Mesenchymal stem cell (in vitro differentiated cells and primary cell): ENCODE data around the gene KDM5A.

ENCODE experiments used
- DNase-seq: peaks from one replicate; pipeline ENCODE4 v3.0.0-alpha.2; 2013
- H2AFZ ChIP-seq: one replicate; pipeline ENCODE4 v1.6.1; 2013; ENCODE audit warnings: low read depth, mild to moderate bottlenecking, control low read depth, inconsistent platforms, low read length, moderate library complexity
- H2AK5ac ChIP-seq: 2 replicates; pipeline ENCODE4 v1.6.1; 2013; ENCODE audit warnings: low read length, moderate library complexity, mild to moderate bottlenecking, inconsistent platforms; ENCODE audit not compliant: severe bottlenecking
- H2BK120ac ChIP-seq: one replicate; pipeline ENCODE4 v1.6.1; 2013; ENCODE audit warnings: low read depth, mild to moderate bottlenecking, inconsistent platforms, low read length, moderate library complexity
- H2BK12ac ChIP-seq, 2 experiments: one replicate each; pipeline ENCODE4 v1.6.1; 2013; ENCODE audit warnings: inconsistent platforms in 2 of 2, low read length in 2 of 2, mild to moderate bottlenecking in 2 of 2, moderate library complexity in 2 of 2, control low read depth in 1 of 2
- H2BK15ac ChIP-seq: one replicate; pipeline ENCODE4 v1.6.1; 2013; ENCODE audit warnings: mild to moderate bottlenecking, low read depth, inconsistent platforms; ENCODE audit not compliant: poor library complexity, severe bottlenecking
- H2BK5ac ChIP-seq: 2 replicates; pipeline ENCODE4 v1.6.1; 2013; ENCODE audit warnings: low read depth, mild to moderate bottlenecking, low read length, control low read depth, inconsistent platforms; ENCODE audit not compliant: poor library complexity, severe bottlenecking
- H3K14ac ChIP-seq, 2 experiments: one replicate each; pipeline ENCODE4 v1.6.1; 2013; ENCODE audit warnings: inconsistent platforms in 2 of 2, low read length in 2 of 2, control low read depth in 1 of 2, mild to moderate bottlenecking in 1 of 2, moderate library complexity in 1 of 2
- H3K18ac ChIP-seq, 2 experiments: one replicate each; pipeline ENCODE4 v1.6.1; 2013; ENCODE audit warnings: inconsistent platforms in 2 of 2, low read length in 2 of 2, control low read depth in 1 of 2, low read depth in 1 of 2, mild to moderate bottlenecking in 1 of 2
- H3K23ac ChIP-seq, 2 experiments: one replicate each; pipeline ENCODE4 v1.6.1; 2013; ENCODE audit warnings: inconsistent platforms in 2 of 2, low read length in 2 of 2, mild to moderate bottlenecking in 2 of 2, moderate library complexity in 2 of 2, control low read depth in 1 of 2
- H3K27ac ChIP-seq: 2 replicates; pipeline ENCODE4 v1.5.1; 2013; ENCODE audit warnings: mild to moderate bottlenecking, moderate library complexity, low read length, control low read depth, inconsistent platforms; ENCODE audit not compliant: poor library complexity, severe bottlenecking
- H3K27me3 ChIP-seq, 2 experiments: 2 replicates each; pipeline versions ENCODE4 v1.6.1 to v1.7.0; 2013; ENCODE audit warnings: low read length in 2 of 2, mild to moderate bottlenecking in 2 of 2, moderate library complexity in 2 of 2, control low read depth in 1 of 2, inconsistent platforms in 1 of 2; ENCODE audit not compliant: control insufficient read depth in 1 of 2, insufficient read depth in 1 of 2
- H3K36me3 ChIP-seq, 2 experiments: 2 replicates each; pipeline versions ENCODE4 v1.6.1 to v1.7.0; 2013; ENCODE audit warnings: low read length in 2 of 2, control low read depth in 1 of 2, inconsistent platforms in 1 of 2, low read depth in 1 of 2, mild to moderate bottlenecking in 1 of 2; ENCODE audit not compliant: insufficient read depth in 2 of 2, control insufficient read depth in 1 of 2
- H3K4ac ChIP-seq, 2 experiments: one replicate each; pipeline ENCODE4 v1.6.1; 2013; ENCODE audit warnings: inconsistent platforms in 2 of 2, low read length in 2 of 2, mild to moderate bottlenecking in 2 of 2, moderate library complexity in 2 of 2, control low read depth in 1 of 2, low read depth in 1 of 2
- H3K4me1 ChIP-seq: 2 replicates; pipeline ENCODE4 v1.6.1; 2013; ENCODE audit warnings: low read depth, low read length, control low read depth; ENCODE audit not compliant: control insufficient read depth, insufficient read depth
- H3K4me2 ChIP-seq: 2 replicates; pipeline ENCODE4 v1.6.1; 2013; ENCODE audit warnings: low read length, mild to moderate bottlenecking, inconsistent platforms; ENCODE audit not compliant: poor library complexity, severe bottlenecking
- H3K4me3 ChIP-seq, 2 experiments: 2 replicates each; pipeline versions ENCODE4 v1.5.1 to v1.7.0; 2013; ENCODE audit warnings: low read length in 2 of 2, mild to moderate bottlenecking in 2 of 2, control low read depth in 1 of 2, low read depth in 1 of 2; ENCODE audit not compliant: insufficient read depth in 1 of 2
- H3K79me1 ChIP-seq: replicated peaks from 2 replicates; pipeline ENCODE4 v1.6.1; 2013; ENCODE audit warnings: mild to moderate bottlenecking, control low read depth, low read length, inconsistent platforms; ENCODE audit not compliant: poor library complexity, severe bottlenecking
- H3K9ac ChIP-seq: 2 replicates; pipeline ENCODE4 v1.7.0; 2013; ENCODE audit warnings: mild to moderate bottlenecking, low read length, moderate library complexity
- H3K9me3 ChIP-seq: 2 replicates; pipeline ENCODE4 v1.7.0; 2013; ENCODE audit warnings: mild to moderate bottlenecking, low read length; ENCODE audit not compliant: control insufficient read depth
- H4K8ac ChIP-seq: one replicate; pipeline ENCODE4 v1.6.1; 2013; ENCODE audit warnings: inconsistent platforms, mild to moderate bottlenecking, low read length, moderate library complexity
- H4K91ac ChIP-seq: one replicate; pipeline ENCODE4 v1.6.1; 2013; ENCODE audit warnings: mild to moderate bottlenecking, low read length, inconsistent platforms
- WGBS: methylation state at CpG from one replicate; pipeline ENCODE4 v1.1.7; 2013; ENCODE audit warnings: mixed read lengths; 5-methylcytosine and 5-hydroxymethylcytosine counted together

The KDM5A gene

DNA sequence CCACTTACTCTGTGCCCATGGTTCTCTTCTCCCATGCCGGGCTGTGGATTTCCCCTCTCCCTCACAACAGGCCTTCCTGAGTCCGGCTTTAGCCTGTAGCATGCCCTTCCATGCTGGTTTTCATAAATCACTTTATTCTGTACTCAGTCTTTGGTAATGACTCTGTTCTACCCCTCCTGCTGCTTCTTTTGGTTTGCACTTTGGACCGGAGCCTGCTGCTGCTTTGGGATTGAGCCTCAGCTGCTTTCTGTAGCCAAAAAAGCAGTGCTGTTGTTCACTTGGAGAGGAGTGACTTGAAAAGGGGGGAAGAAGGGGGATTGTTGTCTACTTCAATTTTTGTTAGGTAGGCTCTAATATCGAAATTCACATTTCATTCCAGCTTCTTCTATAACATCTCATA lies 118.0 kb downstream of the KDM5A start:
- Histone ChIP-seq H2BK5ac (no peak overlapping the region), H3K18ac (no peak overlapping the region), H2AFZ (no peak overlapping the region), H2AK5ac (no peak overlapping the region), H3K14ac (no peak overlapping the region), H2BK12ac (no peak overlapping the region), H2BK120ac (no peak overlapping the region), H4K91ac (no peak overlapping the region), H3K4me1 (peaks cover 2% of the 10 kb centered on the region), H3K79me1 (peaks cover 2% of the 10 kb centered on the region), H4K8ac (no peak overlapping the region), H3K36me3 (no peaks in the 10 kb centered on the region), H3K27me3 (peaks cover 0 to 16% of the 10 kb centered on the region in 2 experiments), H3K9me3 (no peaks in the 10 kb centered on the region), H2BK15ac (no peak overlapping the region), H3K4me3 (no peak overlapping the region), H3K4me2 (no peak overlapping the region), H3K9ac (no peak overlapping the region), H3K27ac (no peak overlapping the region), H3K4ac (no peak overlapping the region), H3K23ac (no peak overlapping the region)
- DNase-seq = no peak
- WGBS = 100% methylated on average over 3 of the region's 4 CpGs

GRCh38 chr12:269191-269590 lies 119.9 kb downstream of the KDM5A start:
- Histone ChIP-seq H3K23ac (no peak overlapping the region), H3K27ac (no peak overlapping the region), H4K8ac (no peak overlapping the region), H3K36me3 (no peaks in the 10 kb centered on the region), H3K4me3 (no peak overlapping the region), H3K27me3 (peaks cover 0 to 21% of the 10 kb centered on the region in 2 experiments), H2BK120ac (no peak overlapping the region), H2AK5ac (no peak overlapping the region), H3K18ac (no peak overlapping the region), H4K91ac (no peak overlapping the region), H2BK5ac (no peak overlapping the region), H3K79me1 (peaks cover 2% of the 10 kb centered on the region), H3K9ac (no peak overlapping the region), H3K14ac (no peak overlapping the region), H2AFZ (no peak overlapping the region), H3K4me2 (no peak overlapping the region), H2BK12ac (no peak overlapping the region), H3K4me1 (peaks cover 2% of the 10 kb centered on the region), H3K4ac (no peak overlapping the region), H3K9me3 (no peaks in the 10 kb centered on the region), H2BK15ac (no peak overlapping the region)
- WGBS = 65% methylated on average over 3 of the region's 3 CpGs
- no peak for DNase-seq

DNA sequence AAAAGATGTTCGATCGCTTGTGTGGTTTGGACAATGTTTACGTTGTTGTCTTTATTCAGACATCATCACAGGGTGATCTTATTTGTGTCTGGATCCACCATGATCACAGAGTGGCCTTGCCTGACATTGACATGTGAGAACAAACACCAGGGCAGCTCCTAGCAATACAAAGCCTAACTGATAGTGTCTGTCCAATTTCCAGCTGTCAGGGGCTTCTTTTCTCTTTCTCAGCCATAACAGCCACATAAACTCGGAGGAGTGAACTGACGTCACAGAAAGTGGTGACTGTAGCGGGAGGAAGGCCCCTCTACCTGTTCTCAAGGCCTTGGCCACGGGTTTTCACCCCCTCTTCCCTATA lies 120.7 kb downstream of the KDM5A start:
- 82% methylated on average over 7 of the region's 7 CpGs for WGBS
- Histone ChIP-seq H3K9me3 (no peaks in the 10 kb centered on the region), H3K18ac (no peak overlapping the region), H3K4me3 (no peak overlapping the region), H3K27me3 (peaks cover 0 to 25% of the 10 kb centered on the region in 2 experiments), H3K9ac (no peak overlapping the region), H4K91ac (no peak overlapping the region), H3K36me3 (no peaks in the 10 kb centered on the region), H3K4me2 (no peak overlapping the region), H3K23ac (no peak overlapping the region), H3K4me1 (peaks cover 5% of the 10 kb centered on the region), H4K8ac (no peak overlapping the region), H3K79me1 (peaks cover 2% of the 10 kb centered on the region), H2BK15ac (no peak overlapping the region), H2BK12ac (no peak overlapping the region), H2AK5ac (no peak overlapping the region), H2BK120ac (no peak overlapping the region), H3K4ac (no peak overlapping the region), H2BK5ac (no peak overlapping the region), H2AFZ (no peak overlapping the region), H3K14ac (no peak overlapping the region), H3K27ac (no peak overlapping the region)
- no peak for DNase-seq

- Histone ChIP-seq H4K91ac (no peak overlapping the region), H3K36me3 (no peaks in the 10 kb centered on the region), H3K79me1 (no peaks in the 10 kb centered on the region), H2BK120ac (no peak overlapping the region), H3K9ac (no peak overlapping the region), H3K27ac (no peak overlapping the region), H3K4me3 (no peak overlapping the region), H3K4me1 (peaks cover 8% of the 10 kb centered on the region), H3K27me3 (peaks cover 0 to 31% of the 10 kb centered on the region in 2 experiments), H3K14ac (no peak overlapping the region), H2AFZ (no peak overlapping the region), H3K23ac (peak overlapping the region in 1 of 2 experiments; percentile 5), H2AK5ac (no peak overlapping the region), H3K9me3 (no peaks in the 10 kb centered on the region), H3K4me2 (no peak overlapping the region), H4K8ac (no peak overlapping the region), H2BK15ac (no peak overlapping the region), H2BK12ac (no peak overlapping the region), H2BK5ac (no peak overlapping the region), H3K18ac (no peak overlapping the region), H3K4ac (no peak overlapping the region)
- DNase-seq = no peak
- 81% methylated on average over 13 of the region's 14 CpGs for WGBS
Observed at GRCh38 chr12:267581-268482, 121.3 kb downstream of the KDM5A start.
